Gastroesophageal sphincter (tissue), 4 donors: ENCODE measurements around the gene PNMA8B. TPM values are rescaled to one million over a fixed set of nuclear protein-coding genes. Genes with fewer than 3 reads are reported as not detected.

Experiments used
- ATAC-seq: fragments of 150-250 bp; one replicate; pipeline ENCODE4 v1.9.1; 2016; ENCODE audit warnings: mild to moderate bottlenecking, moderate library complexity
- H3K27ac ChIP-seq, 4 donors: fragments of 200-600 bp; sonication (generic) in 3 of 4; 1 replicate in 3 of 4; 2 replicates in 1 of 4; pipeline ENCODE4 v1.5.1; 2016 to 2019
- H3K27me3 ChIP-seq: fragments of 200-600 bp; sonication (generic); one replicate; pipeline ENCODE4 v1.5.1; 2019
- H3K36me3 ChIP-seq, 2 donors: fragments of 200-600 bp; sonication (generic); one replicate each; pipeline ENCODE4 v1.5.1; 2019; ENCODE audit warnings: control low read depth in 1 of 2
- H3K4me1 ChIP-seq, 3 donors: fragments of 200-600 bp; sonication (generic); 1 replicate in 2 of 3; 2 replicates in 1 of 3; pipeline ENCODE4 v1.5.1; 2016 to 2019; ENCODE audit warnings: control low read depth in 2 of 3
- H3K4me3 ChIP-seq, 2 donors: fragments of 200-600 bp; sonication (generic); one replicate each; pipeline ENCODE4 v1.5.1; 2019; ENCODE audit warnings: mild to moderate bottlenecking in 1 of 2, moderate library complexity in 1 of 2
- H3K9me3 ChIP-seq, 3 donors: fragments of 200-600 bp; sonication (generic); one replicate each; pipeline ENCODE4 v1.5.1; 2017 to 2019; ENCODE audit warnings: control low read depth in 2 of 3
- EP300 ChIP-seq: sonication (generic); formaldehyde crosslinking; IDR thresholded peaks from one replicate; pipeline ENCODE4 v1.6.1; 2017; ENCODE audit warnings: antibody characterized with exemption, mild to moderate bottlenecking
- POLR2A ChIP-seq, 2 donors: fragments of 450-650 bp; IDR thresholded peaks; one replicate each; pipeline ENCODE4 v1.6.1; 2017; ENCODE audit warnings: antibody characterized with exemption in 2 of 2, mild to moderate bottlenecking in 2 of 2, moderate library complexity in 1 of 2
- POLR2AphosphoS5 ChIP-seq: sonication (generic); formaldehyde crosslinking; IDR thresholded peaks from one replicate; pipeline ENCODE4 v1.6.1; 2017; ENCODE audit warnings: antibody characterized with exemption
- WGBS, 2 donors: methylation state at CpG; one replicate each; pipeline ENCODE4 v1.1.5; 2018; ENCODE audit warnings: low coverage in 1 of 2; 5-methylcytosine and 5-hydroxymethylcytosine counted together
- total RNA-seq, 4 donors: library from RNA; depleted of rRNA; stranded (reverse); fragments of >200 nt; gene quantifications; one replicate each; pipeline ENCODE4 v1.1.0, GENCODE V29; 2016
- TF ChIP-seq, protein P1 (sequence below), 4 experiments: fragments of 200-600 bp in 2 of 4; fragments of 450-650 bp in 2 of 4; sonication (generic) in 1 of 4; IDR thresholded peaks; one replicate each; pipeline ENCODE4 v1.5.1; 2017 to 2019; ENCODE audit warnings: antibody characterized with exemption in 4 of 4, mild to moderate bottlenecking in 2 of 4, moderate library complexity in 2 of 4

Gene PNMA8B
- total RNA-seq, 4 donors from 2014 or later, result 1.2 to 3.4 (median 1.6) TPM

DNA sequence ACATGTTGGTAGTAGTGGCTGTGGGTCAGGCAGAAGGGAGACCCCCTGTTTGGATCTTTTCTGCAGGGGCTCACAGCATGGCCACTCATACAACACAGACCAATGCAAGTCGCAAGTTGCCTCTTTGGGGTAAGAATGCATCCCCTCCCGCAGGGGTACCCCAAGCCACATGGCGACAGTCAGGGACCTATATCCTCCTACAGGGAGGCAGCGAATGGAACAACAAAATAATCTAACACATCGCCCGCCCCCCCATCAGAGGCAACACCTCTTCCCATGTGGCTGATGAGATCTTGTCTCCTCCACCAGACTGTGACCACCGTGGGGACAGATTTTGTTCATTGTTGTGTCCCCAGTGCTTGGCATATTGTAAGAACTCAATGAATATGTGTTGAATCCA, 40.7 kb upstream of the PNMA8B start:
- no peak overlapping the region for H3K4me3 ChIP-seq
- no peaks in the 10 kb centered on the region for H3K4me1 ChIP-seq
- H3K27me3 ChIP-seq, result peaks cover 10% of the 10 kb centered on the region
- no peaks in the 10 kb centered on the region for H3K9me3 ChIP-seq
- H3K27ac ChIP-seq, result no peak overlapping the region
- TF ChIP-seq EP300 (no peak), POLR2A (IDR thresholded peaks at IDR 0.05) (no peak), POLR2AphosphoS5 (no peak)
- TF ChIP-seq, protein P1, sequence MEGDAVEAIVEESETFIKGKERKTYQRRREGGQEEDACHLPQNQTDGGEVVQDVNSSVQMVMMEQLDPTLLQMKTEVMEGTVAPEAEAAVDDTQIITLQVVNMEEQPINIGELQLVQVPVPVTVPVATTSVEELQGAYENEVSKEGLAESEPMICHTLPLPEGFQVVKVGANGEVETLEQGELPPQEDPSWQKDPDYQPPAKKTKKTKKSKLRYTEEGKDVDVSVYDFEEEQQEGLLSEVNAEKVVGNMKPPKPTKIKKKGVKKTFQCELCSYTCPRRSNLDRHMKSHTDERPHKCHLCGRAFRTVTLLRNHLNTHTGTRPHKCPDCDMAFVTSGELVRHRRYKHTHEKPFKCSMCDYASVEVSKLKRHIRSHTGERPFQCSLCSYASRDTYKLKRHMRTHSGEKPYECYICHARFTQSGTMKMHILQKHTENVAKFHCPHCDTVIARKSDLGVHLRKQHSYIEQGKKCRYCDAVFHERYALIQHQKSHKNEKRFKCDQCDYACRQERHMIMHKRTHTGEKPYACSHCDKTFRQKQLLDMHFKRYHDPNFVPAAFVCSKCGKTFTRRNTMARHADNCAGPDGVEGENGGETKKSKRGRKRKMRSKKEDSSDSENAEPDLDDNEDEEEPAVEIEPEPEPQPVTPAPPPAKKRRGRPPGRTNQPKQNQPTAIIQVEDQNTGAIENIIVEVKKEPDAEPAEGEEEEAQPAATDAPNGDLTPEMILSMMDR (IDR thresholded peaks at IDR 0.05), result no peak
- ATAC-seq, result no peak
- no peaks in the 10 kb centered on the region for H3K36me3 ChIP-seq
- WGBS, 2 donors, result 70 to 89% methylated on average over 2 to 7 of the region's 7 CpGs

DNA sequence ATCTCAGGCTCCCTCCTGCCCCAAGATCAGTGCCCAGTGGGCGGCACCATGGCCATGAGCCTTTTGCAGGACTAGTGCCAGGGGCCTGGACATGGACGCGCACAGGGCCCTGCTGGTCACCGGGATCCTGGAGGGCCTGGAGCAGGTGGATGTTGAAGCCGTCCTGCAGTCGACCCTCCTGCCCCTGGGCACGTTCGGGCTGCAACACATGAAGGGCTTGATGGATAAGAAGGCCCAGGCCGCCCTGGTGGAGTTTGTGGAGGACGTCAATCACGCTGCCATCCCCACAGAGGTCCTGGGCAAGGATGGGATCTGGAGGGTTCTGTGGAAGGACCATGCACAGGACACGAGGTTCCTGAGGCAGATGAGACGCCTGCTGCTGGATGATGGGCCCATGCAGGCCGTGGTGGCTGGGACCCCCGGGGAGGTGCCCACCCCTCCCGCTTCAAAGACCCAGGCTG, 38.0 kb upstream of the PNMA8B start:
- WGBS, 2 donors, result no CpG with 5 or more reads among the region's 16 CpGs
- Histone ChIP-seq H3K27ac (no peak overlapping the region), H3K4me1 (peaks cover 0 to 19% (median 0%) of the 10 kb centered on the region in 3 donors), H3K36me3 (no peaks in the 10 kb centered on the region), H3K9me3 (no peaks in the 10 kb centered on the region), H3K27me3 (peaks cover 31% of the 10 kb centered on the region), H3K4me3 (no peak overlapping the region)
- no peak for TF ChIP-seq EP300
- TF ChIP-seq, protein P1 (IDR thresholded peaks at IDR 0.05), result no peak
- no peak for TF ChIP-seq POLR2A (IDR thresholded peaks at IDR 0.05)
- no peak for TF ChIP-seq POLR2AphosphoS5
- ATAC-seq, result no peak

DNA sequence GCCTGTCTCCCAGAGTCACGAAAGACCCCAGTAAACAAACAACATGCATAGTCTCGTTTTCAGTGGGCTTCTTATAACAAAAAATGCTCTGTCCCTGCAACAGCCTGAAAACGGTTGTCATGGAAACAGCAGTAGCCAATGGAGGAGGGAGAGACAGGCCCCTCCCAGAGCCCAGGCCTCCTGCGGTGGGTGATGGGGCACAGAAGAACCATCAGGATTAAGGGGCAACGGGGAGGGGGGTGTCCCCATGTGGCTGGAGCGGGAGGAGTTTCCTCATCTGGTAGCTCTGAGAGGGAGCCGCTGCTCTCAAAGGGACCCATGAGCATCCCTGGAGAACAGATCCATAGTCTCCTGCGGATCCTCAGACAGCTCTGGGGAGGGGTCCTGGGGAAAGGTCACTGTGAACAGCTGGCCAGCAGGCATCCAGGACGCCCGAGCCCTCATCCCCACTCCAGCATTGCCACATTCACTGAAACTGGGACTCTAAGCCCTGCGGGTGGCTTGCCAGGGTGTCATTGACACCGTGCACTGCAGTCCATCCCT, 37.5 kb upstream of the PNMA8B start:
- no peaks in the 10 kb centered on the region for H3K36me3 ChIP-seq
- peaks cover 32% of the 10 kb centered on the region for H3K27me3 ChIP-seq
- H3K4me3 ChIP-seq, result no peak overlapping the region
- no peak for ATAC-seq
- H3K9me3 ChIP-seq, result no peaks in the 10 kb centered on the region
- H3K4me1 ChIP-seq, result peaks cover 0 to 19% (median 0%) of the 10 kb centered on the region in 3 donors
- WGBS, 2 donors, result 63 to 87% methylated on average over 3 of the region's 12 CpGs
- TF ChIP-seq POLR2A (IDR thresholded peaks at IDR 0.05) (no peak), EP300 (no peak), POLR2AphosphoS5 (no peak)
- TF ChIP-seq, protein P1 (IDR thresholded peaks at IDR 0.05), result no peak
- H3K27ac ChIP-seq, result no peak overlapping the region

DNA sequence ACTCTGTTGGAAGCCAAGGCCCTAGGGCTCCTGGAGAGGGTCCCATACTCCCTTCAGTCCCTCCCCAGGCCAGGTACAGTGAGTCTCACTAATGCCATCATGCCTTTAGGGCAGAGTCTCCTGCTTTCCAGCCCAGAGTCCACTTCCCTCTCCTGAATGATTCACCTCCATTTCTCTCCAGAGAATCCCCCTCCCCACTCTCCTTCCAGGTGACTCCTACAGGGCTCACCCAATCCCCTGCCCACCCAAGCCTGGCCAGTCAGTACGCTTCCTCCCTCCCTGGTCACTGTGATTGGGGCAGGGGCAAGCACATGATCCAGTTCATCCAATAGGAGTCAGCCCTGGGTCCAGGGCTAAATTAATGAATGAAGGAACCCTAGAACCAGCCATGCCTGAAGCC, 35.0 kb upstream of the PNMA8B start:
- ATAC-seq, result no peak
- TF ChIP-seq POLR2A (IDR thresholded peaks at IDR 0.05) (no peak), POLR2AphosphoS5 (no peak), EP300 (no peak)
- TF ChIP-seq, protein P1 (IDR thresholded peaks at IDR 0.05), result no peak
- peaks cover 0 to 19% (median 0%) of the 10 kb centered on the region in 3 donors for H3K4me1 ChIP-seq
- no peaks in the 10 kb centered on the region for H3K9me3 ChIP-seq
- no peaks in the 10 kb centered on the region for H3K36me3 ChIP-seq
- H3K4me3 ChIP-seq, result no peak overlapping the region
- H3K27ac ChIP-seq, result no peak overlapping the region
- peaks cover 32% of the 10 kb centered on the region for H3K27me3 ChIP-seq
- 33% methylated on average over 1 of the region's 1 CpG; no CpG with 5 or more reads in 1 of the 2 donors for WGBS, 2 donors
